ENCODE data around the gene RDX. TPM values are rescaled to one million over a fixed set of nuclear protein-coding genes. Genes with fewer than 3 reads are reported as not detected.
"Not testable (repeated sequence)": the region's sequence is repeated elsewhere in the genome, so short reads cannot be mapped to it uniquely, and the experiment has no call there.

Gene RDX
- total RNA-seq, 4 donors from 2014 or later: 26.5 to 42.3 (median 32.6) TPM

- no peak for DNase-seq (ENCODE audit: low spot score in 2 of 2)
- intact Hi-C loops (cut with DNase I; ENCODE audit: low total_unique reads): no loop called here
- H3K4me3 ChIP-seq (ENCODE audit: low read depth, poor library complexity, severe bottlenecking): no peak overlapping the region
- no peak for TF ChIP-seq CTCF (IDR thresholded peaks at IDR 0.05)
- TF ChIP-seq POLR2A (IDR thresholded peaks at IDR 0.05): no peak
Measured at GRCh38 chr11:110312670-110313069, 16.3 kb upstream of the RDX start.

GRCh38 chr11:110311783-110312579, 15.6 kb upstream of the RDX start:
- no peak overlapping the region for H3K4me3 ChIP-seq (ENCODE audit: low read depth, poor library complexity, severe bottlenecking)
- intact Hi-C loops (cut with DNase I; ENCODE audit: low total_unique reads): no loop called here
- WGBS, 2 donors: 80 to 92% methylated on average over 3 of the region's 3 CpGs
- no peak for DNase-seq (ENCODE audit: low spot score in 2 of 2)
- TF ChIP-seq POLR2A (IDR thresholded peaks at IDR 0.05) (no peak), CTCF (IDR thresholded peaks at IDR 0.05) (no peak)

- 84% methylated on average over 5 of the region's 5 CpGs for WGBS, 2 donors
- H3K4me3 ChIP-seq (ENCODE audit: low read depth, poor library complexity, severe bottlenecking): no peak overlapping the region
- TF ChIP-seq POLR2A (IDR thresholded peaks at IDR 0.05) (no peak), CTCF (IDR thresholded peaks at IDR 0.05) (no peak)
- intact Hi-C loops (cut with DNase I; ENCODE audit: low total_unique reads): no loop called here
- DNase-seq (ENCODE audit: low spot score in 2 of 2): no peak
Measured at GRCh38 chr11:110308071-110308470, 11.7 kb upstream of the RDX start.

GRCh38 chr11:110306019-110306388, 9.6 kb upstream of the RDX start:
- DNase-seq (ENCODE audit: low spot score in 2 of 2); intact Hi-C loops (cut with DNase I; ENCODE audit: low total_unique reads); H3K4me3 ChIP-seq (ENCODE audit: low read depth, poor library complexity, severe bottlenecking): not testable (repeated sequence)
- WGBS, 2 donors: 69 to 81% methylated on average over 4 of the region's 4 CpGs

GRCh38 chr11:110305169-110306018, 9.0 kb upstream of the RDX start:
- TF ChIP-seq CTCF (IDR thresholded peaks at IDR 0.05) (no peak), POLR2A (IDR thresholded peaks at IDR 0.05) (no peak)
- intact Hi-C loops (cut with DNase I; ENCODE audit: low total_unique reads): no loop called here
- DNase-seq (ENCODE audit: low spot score in 2 of 2): no peak
- H3K4me3 ChIP-seq (ENCODE audit: low read depth, poor library complexity, severe bottlenecking): no peak overlapping the region

- no peak overlapping the region for H3K4me3 ChIP-seq (ENCODE audit: low read depth, poor library complexity, severe bottlenecking)
- no peak for DNase-seq (ENCODE audit: low spot score in 2 of 2)
- intact Hi-C loops (cut with DNase I; ENCODE audit: low total_unique reads): no loop called here
- TF ChIP-seq CTCF (IDR thresholded peaks at IDR 0.05): no peak
- TF ChIP-seq POLR2A (IDR thresholded peaks at IDR 0.05): no peak
- 92 to 93% methylated on average over 5 of the region's 5 CpGs for WGBS, 2 donors
Measured at GRCh38 chr11:110303414-110303826, 7.0 kb upstream of the RDX start.

Measured in lower leg skin (tissue), 4 donors.